Measurements from ENCODE around the gene OTOP3. TPM values are rescaled to one million over a fixed set of nuclear protein-coding genes. Genes with fewer than 3 reads are reported as not detected.

The OTOP3 gene
- polyA plus RNA-seq, 1 donor (not counting 4 experiments of a cell fraction or from before 2014, with no cell fraction given): 0.03 TPM

GRCh38 chr17:74898376-74898946, 37.2 kb upstream of the OTOP3 start:
- Histone ChIP-seq H3K27me3 (ENCODE audit: control insufficient read depth, extremely low read depth, insufficient read depth, low read length) (peaks cover 28% of the 10 kb centered on the region), H3K9ac (ENCODE audit: control insufficient read depth, extremely low read depth, insufficient read depth, low read length) (no peak overlapping the region), H2AFZ (ENCODE audit: control insufficient read depth, low read length) (peak overlapping the region; percentile 78), H3K79me2 (ENCODE audit: control insufficient read depth, insufficient read depth, low read length) (no peaks in the 10 kb centered on the region), H4K20me1 (ENCODE audit: control insufficient read depth, extremely low read depth, insufficient read depth, low read length) (no peaks in the 10 kb centered on the region), H3K27ac (ENCODE audit: control insufficient read depth, insufficient read depth, low read length) (no peak overlapping the region), H3K4me3 (ENCODE audit: control insufficient read depth in 2 of 3, extremely low read depth in 1 of 3, insufficient read depth in 2 of 3, low read depth in 1 of 3, low read length in 3 of 3) (no peak overlapping the region), H3K9me1 (ENCODE audit: control insufficient read depth, extremely low read depth, insufficient read depth, low read length) (no peaks in the 10 kb centered on the region), H3K4me1 (ENCODE audit: control insufficient read depth, extremely low read depth, insufficient read depth, low read length) (peaks cover 4% of the 10 kb centered on the region), H3K9me3 (ENCODE audit: control insufficient read depth, low read depth, low read length) (no peaks in the 10 kb centered on the region), H3K36me3 (ENCODE audit: control insufficient read depth in 2 of 2, extremely low read depth in 1 of 2, insufficient read depth in 2 of 2, low read length in 2 of 2) (no peaks in the 10 kb centered on the region), H3K4me2 (ENCODE audit: control insufficient read depth, extremely low read depth, insufficient read depth, low read depth, low read length) (no peak overlapping the region)
- dilution Hi-C loops (cut with MboI; ENCODE audit: extremely low pct_ligation_motif_present, low sequenced_read_pairs): no loop called here
- no peak for DNase-seq (ENCODE audit: low read depth, low spot score)
- TF ChIP-seq CTCF (optimal IDR thresholded peaks at IDR 0.05 in 1 of 3, IDR thresholded peaks at IDR 0.05 in 1 of 3, conservative IDR thresholded peaks at IDR 0.05 in 1 of 3; ENCODE audit: extremely low read depth in 1 of 3, insufficient read depth in 2 of 3, low read length in 3 of 3) (no peak), EZH2 (IDR thresholded peaks at IDR 0.05; ENCODE audit: low read length) (no peak)
- FAIRE-seq: no peak

GRCh38 chr17:74900208-74900607, 35.5 kb upstream of the OTOP3 start:
- Histone ChIP-seq H3K36me3 (ENCODE audit: control insufficient read depth in 2 of 2, extremely low read depth in 1 of 2, insufficient read depth in 2 of 2, low read length in 2 of 2) (no peaks in the 10 kb centered on the region), H3K27ac (ENCODE audit: control insufficient read depth, insufficient read depth, low read length) (no peak overlapping the region), H2AFZ (ENCODE audit: control insufficient read depth, low read length) (no peak overlapping the region), H3K79me2 (ENCODE audit: control insufficient read depth, insufficient read depth, low read length) (no peaks in the 10 kb centered on the region), H3K4me2 (ENCODE audit: control insufficient read depth, extremely low read depth, insufficient read depth, low read depth, low read length) (no peak overlapping the region), H3K27me3 (ENCODE audit: control insufficient read depth, extremely low read depth, insufficient read depth, low read length) (peaks cover 12% of the 10 kb centered on the region), H3K9me3 (ENCODE audit: control insufficient read depth, low read depth, low read length) (no peaks in the 10 kb centered on the region), H4K20me1 (ENCODE audit: control insufficient read depth, extremely low read depth, insufficient read depth, low read length) (no peaks in the 10 kb centered on the region), H3K9me1 (ENCODE audit: control insufficient read depth, extremely low read depth, insufficient read depth, low read length) (no peaks in the 10 kb centered on the region), H3K4me3 (ENCODE audit: control insufficient read depth in 2 of 3, extremely low read depth in 1 of 3, insufficient read depth in 2 of 3, low read depth in 1 of 3, low read length in 3 of 3) (no peak overlapping the region), H3K9ac (ENCODE audit: control insufficient read depth, extremely low read depth, insufficient read depth, low read length) (no peak overlapping the region), H3K4me1 (ENCODE audit: control insufficient read depth, extremely low read depth, insufficient read depth, low read length) (peaks cover 4% of the 10 kb centered on the region)
- TF ChIP-seq EZH2 (IDR thresholded peaks at IDR 0.05; ENCODE audit: low read length) (no peak), CTCF (optimal IDR thresholded peaks at IDR 0.05 in 1 of 3, IDR thresholded peaks at IDR 0.05 in 1 of 3, conservative IDR thresholded peaks at IDR 0.05 in 1 of 3; ENCODE audit: extremely low read depth in 1 of 3, insufficient read depth in 2 of 3, low read length in 3 of 3) (no peak)
- DNase-seq (ENCODE audit: low read depth, low spot score) (no peak), FAIRE-seq (no peak)
- dilution Hi-C loops (cut with MboI; ENCODE audit: extremely low pct_ligation_motif_present, low sequenced_read_pairs): no loop called here
